ENCODE measurements around the gene RAB9B.
A peak's percentile ranks its signal among the peaks of the same experiment; 100 is the strongest.

Gene RAB9B

GRCh38 chrX:103781062-103781402, 51.0 kb downstream of the RAB9B start:
- DNase-seq (ENCODE audit: low read depth, low spot score) = no peak
- TF ChIP-seq, protein P1, sequence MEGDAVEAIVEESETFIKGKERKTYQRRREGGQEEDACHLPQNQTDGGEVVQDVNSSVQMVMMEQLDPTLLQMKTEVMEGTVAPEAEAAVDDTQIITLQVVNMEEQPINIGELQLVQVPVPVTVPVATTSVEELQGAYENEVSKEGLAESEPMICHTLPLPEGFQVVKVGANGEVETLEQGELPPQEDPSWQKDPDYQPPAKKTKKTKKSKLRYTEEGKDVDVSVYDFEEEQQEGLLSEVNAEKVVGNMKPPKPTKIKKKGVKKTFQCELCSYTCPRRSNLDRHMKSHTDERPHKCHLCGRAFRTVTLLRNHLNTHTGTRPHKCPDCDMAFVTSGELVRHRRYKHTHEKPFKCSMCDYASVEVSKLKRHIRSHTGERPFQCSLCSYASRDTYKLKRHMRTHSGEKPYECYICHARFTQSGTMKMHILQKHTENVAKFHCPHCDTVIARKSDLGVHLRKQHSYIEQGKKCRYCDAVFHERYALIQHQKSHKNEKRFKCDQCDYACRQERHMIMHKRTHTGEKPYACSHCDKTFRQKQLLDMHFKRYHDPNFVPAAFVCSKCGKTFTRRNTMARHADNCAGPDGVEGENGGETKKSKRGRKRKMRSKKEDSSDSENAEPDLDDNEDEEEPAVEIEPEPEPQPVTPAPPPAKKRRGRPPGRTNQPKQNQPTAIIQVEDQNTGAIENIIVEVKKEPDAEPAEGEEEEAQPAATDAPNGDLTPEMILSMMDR (IDR thresholded peaks at IDR 0.05; ENCODE audit: insufficient read depth, low read length, missing control alignments) = no peak
- no peak overlapping the region for H3K4me3 ChIP-seq (ENCODE audit: low read depth, low read length)
- CTCF ChIA-PET = no interaction called here
- POLR2A ChIA-PET = no interaction called here

- H3K4me3 ChIP-seq (ENCODE audit: low read depth, low read length) = no peak overlapping the region
- POLR2A ChIA-PET = no interaction called here
- no peak for DNase-seq (ENCODE audit: low read depth, low spot score)
- CTCF ChIA-PET = no interaction called here
- TF ChIP-seq, protein P1 (IDR thresholded peaks at IDR 0.05; ENCODE audit: insufficient read depth, low read length, missing control alignments) = no peak
These were observed 51.6 kb downstream of the RAB9B start for GRCh38 chrX:103780336-103781061.

DNA sequence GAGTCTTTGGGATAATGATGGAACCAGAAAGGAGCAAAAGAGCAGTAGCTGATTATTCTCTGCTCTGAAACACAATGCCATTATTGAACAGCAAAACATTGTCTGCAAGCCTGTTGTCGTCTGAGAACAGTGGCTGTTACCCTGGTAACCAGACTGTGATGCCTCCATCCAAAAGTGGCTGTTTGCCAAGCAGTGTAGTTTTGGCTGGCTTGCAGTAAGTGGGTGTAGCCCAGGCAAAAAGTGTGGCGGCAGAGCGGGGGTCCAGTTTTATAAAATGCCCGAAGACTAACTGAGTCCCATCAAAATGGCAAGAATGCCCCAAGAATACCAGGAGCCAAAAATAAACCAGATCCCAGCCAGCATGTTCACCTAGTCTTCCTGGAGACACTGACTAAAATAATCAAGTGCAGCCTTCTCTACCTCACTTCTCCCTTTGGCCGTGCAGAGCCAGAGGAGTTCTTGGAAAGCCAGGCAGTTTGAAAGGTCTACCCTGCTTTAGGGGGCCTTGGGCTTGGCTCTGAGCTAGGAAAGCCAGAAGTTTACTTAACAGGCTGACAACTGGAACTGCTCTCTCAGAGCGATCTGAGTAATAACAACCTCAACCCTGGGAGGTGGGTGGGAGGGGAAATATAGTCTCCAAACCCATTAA, 52.8 kb downstream of the RAB9B start:
- DNase-seq (ENCODE audit: low read depth, low spot score) = no peak
- TF ChIP-seq, protein P1 (IDR thresholded peaks at IDR 0.05; ENCODE audit: insufficient read depth, low read length, missing control alignments) = no peak
- POLR2A ChIA-PET = no interaction called here
- H3K4me3 ChIP-seq (ENCODE audit: low read depth, low read length) = no peak overlapping the region
- CTCF ChIA-PET = no interaction called here

DNA sequence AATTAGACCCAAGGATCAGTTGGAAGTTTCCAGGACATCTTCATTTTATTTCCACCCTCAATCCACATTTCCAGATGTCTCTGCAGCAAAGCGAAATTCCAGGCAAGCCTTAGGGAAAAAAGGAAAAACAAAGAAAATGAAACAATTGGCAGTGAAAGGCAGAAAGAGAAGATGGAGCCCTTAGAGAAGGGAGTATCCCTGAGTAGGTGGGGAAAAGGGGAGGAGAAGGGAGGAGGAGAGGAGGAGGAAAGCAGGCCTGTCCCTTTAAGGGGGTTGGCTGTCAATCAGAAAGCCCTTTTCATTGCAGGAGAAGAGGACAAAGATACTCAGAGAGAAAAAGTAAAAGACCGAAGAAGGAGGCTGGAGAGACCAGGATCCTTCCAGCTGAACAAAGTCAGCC, 55.5 kb downstream of the RAB9B start, which contains the start of gene PLP1:
PLP1 (plus strand) TSS at position 295 of the 400 bp plus-strand sequence. CDS start 156 bp downstream, outside the sequence.
- CTCF ChIA-PET = interaction anchor here (1.1 to 5.5 kb wide), 5 partner anchors 7 to 288 kb away, joined by 3 to 45 read pairs (median 17); partner anchors contain the start of gene TMEM31
- POLR2A ChIA-PET = no interaction called here
- H3K4me3 ChIP-seq (ENCODE audit: low read depth, low read length) = no peak within 1 kb of the TSS

GRCh38 chrX:103774070-103774642, 57.9 kb downstream of the RAB9B start:
- TF ChIP-seq, protein P1 (IDR thresholded peaks at IDR 0.05; ENCODE audit: insufficient read depth, low read length, missing control alignments) = peak; percentile 36
- ChIA-PET POLR2A (no interaction called here), CTCF (interaction anchor here (0.9 to 5.5 kb wide), 11 partner anchors 8 to 284 kb away, joined by 3 to 45 read pairs (median 4); partner anchors contain the start of gene TMEM31)
- DNase-seq (ENCODE audit: low read depth, low spot score) = no peak
- H3K4me3 ChIP-seq (ENCODE audit: low read depth, low read length) = no peak overlapping the region

More for the DNA sequence above, 55.5 kb downstream of the RAB9B start, which contains the start of gene PLP1:
- no peak for DNase-seq (ENCODE audit: low read depth, low spot score)
- TF ChIP-seq, protein P1 (IDR thresholded peaks at IDR 0.05; ENCODE audit: insufficient read depth, low read length, missing control alignments) = no peak

- H3K4me3 ChIP-seq (ENCODE audit: low read depth, low read length) = no peak overlapping the region
- TF ChIP-seq, protein P1 (IDR thresholded peaks at IDR 0.05; ENCODE audit: insufficient read depth, low read length, missing control alignments) = no peak
- ChIA-PET CTCF (interaction anchor here (0.9 to 5.5 kb wide), 9 partner anchors 8 to 283 kb away, joined by 3 to 45 read pairs (median 4); partner anchors contain the start of gene TMEM31), POLR2A (no interaction called here)
- DNase-seq (ENCODE audit: low read depth, low spot score) = no peak
These were observed 58.6 kb downstream of the RAB9B start for GRCh38 chrX:103773445-103773844.
